ENCODE results near the gene SAT1. TPM values are rescaled to one million over a fixed set of nuclear protein-coding genes. Genes with fewer than 3 reads are reported as not detected.

The SAT1 gene
- total RNA-seq, 2 donors from 2014 or later, result 154 to 192 TPM

DNA sequence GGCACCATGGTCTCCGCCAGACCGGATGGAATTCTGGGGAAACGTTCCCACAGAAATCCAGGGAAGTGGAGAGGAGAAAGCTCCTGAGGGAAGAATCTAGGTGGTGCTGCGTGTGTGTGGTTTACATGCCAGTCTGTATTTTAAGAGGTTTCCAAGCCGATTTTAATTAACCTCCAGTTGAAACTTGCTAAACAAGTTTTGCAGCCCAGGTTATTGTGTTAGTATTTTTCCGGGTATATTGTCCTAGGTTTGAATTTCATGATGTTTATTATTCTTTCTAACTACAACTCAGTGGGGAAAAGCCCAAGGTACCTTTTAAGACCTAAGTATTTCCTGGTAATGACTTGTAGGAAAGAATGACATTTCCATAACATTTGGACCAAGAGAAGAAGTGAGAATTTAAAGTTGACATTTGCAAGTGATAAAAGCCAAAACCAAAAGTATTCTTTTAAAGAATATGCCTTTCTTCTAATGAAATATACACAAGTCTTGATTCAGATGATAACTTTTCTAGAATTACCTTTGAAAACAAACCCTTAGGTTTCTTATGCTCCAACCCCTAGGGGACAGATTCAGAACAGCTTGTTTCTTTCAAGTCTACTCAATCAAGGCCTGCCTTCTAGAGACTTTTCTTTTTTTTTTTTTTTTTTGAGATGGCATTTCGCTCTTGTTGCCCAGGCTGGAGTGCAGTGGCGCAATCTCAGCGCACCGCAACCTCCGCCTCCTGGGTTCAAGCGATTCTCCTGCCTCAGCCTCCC is 14.6 kb downstream of the SAT1 start:
- intact Hi-C loops (cut with DNase I), result no loop called here
- no peak for DNase-seq (ENCODE audit: low spot score)

DNA sequence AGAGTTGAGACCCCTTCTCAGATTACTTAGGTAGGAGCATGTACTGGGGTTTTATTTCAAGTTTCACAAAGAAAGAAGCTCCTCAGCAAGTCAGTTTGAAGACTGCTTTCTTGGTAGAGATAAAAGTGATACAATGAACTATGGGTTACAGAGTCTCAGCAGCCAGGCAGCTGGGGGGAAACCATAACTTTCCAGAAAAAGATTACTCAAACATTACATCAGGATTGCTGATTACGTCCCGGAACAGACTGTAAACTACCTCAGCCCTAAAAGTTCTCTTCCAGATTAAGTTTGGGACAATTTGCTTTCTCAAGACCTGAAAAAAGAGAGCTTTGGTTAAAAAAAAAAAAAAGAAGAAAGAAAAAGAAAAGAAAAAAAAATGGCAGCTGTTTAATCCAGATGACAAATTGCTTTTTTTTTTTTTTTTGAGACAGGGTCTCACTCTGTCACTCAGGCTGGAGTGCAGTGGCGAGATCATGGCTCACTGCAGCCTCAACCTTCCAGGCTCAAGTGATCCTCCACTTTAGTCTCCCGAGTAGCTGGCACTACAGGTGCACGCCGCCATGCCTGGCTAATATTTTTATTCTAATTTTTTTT is 16.6 kb downstream of the SAT1 start:
- intact Hi-C loops (cut with DNase I), result no loop called here
- no peak for DNase-seq (ENCODE audit: low spot score)

DNA sequence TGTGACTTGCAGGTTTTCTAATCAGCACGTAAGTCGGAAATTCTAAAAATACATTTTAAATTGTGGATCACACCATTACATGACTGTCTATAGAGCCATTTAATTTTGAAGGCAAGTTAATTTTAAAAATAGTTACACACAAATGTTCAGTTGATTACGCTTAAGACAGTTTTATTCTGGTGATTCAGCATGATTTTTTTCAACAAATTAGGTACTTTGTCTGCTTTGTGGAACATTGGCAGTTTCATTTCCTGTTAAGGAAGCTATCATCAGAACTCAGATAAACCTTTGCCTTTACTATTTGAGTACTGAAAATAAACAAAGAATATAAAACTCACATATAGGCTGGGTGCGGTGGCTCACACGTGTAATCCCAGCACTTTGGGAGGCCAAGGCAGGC is 19.5 kb downstream of the SAT1 start:
- no peak for DNase-seq (ENCODE audit: low spot score)
- intact Hi-C loops (cut with DNase I), result no loop called here

DNA sequence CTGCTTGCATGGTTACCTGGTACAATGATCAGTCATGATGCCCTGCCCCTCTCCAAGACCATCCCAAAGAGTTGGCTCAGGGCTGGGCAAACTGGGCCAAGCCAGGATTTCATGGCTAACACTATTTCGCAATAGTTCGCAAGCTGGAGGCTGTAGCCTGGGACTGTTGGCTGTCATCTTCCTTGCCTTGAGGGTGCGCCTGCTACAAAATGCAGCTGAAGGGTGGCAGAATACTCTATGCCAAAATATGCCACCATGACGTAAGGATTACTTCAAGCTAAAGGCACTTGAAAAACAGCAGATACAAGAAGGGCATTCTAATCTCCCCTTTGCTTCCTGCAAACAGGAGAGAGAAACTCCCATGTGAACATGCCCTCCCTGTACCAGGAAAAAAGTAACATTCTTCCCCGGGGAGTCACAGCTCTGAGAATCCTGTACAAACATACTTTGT is 21.0 kb downstream of the SAT1 start:
- intact Hi-C loops (cut with DNase I), result no loop called here
- DNase-seq (ENCODE audit: low spot score), result peak; percentile 74

DNA sequence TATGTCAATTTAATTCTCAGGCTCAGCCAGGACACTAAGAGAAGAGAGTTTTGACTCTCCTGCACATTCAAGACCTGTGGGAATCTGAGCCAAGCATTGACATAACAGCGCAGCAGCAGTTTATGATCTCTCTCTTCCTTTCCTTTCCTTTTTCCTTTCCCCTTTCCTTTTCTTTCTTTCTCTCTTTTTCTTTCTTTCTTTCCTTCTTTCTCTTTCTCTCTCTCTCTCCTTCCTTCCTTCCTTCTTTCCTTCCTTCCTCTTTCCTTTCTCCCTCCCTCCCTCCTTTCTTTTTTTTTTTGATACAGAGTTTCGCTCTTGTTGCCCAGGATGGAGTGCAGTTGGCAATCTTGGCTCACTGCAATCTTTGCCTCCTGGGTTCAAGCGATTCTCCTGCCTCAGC is 21.6 kb downstream of the SAT1 start:
- intact Hi-C loops (cut with DNase I), result no loop called here
- DNase-seq (ENCODE audit: low spot score), result no peak

DNA sequence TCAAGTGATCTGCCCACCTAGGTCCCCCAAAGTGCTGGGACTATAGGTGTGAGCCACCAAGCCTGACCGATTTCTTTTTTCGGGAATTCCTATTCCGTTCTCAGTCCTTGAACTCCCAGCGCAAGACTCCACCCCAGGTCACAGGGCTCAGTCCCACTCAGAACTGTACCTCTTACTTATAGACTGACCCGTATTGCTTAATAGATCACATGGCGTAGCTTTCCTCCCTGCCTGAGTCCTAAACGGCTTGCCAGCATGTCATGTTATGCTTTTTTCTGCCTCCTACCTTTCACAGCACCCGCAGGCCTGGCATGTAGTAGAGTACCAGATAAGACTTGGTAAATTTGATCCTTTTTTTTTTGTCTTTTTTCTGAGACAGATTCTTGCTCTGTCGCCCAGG is 22.4 kb downstream of the SAT1 start:
- DNase-seq (ENCODE audit: low spot score), result no peak

DNA sequence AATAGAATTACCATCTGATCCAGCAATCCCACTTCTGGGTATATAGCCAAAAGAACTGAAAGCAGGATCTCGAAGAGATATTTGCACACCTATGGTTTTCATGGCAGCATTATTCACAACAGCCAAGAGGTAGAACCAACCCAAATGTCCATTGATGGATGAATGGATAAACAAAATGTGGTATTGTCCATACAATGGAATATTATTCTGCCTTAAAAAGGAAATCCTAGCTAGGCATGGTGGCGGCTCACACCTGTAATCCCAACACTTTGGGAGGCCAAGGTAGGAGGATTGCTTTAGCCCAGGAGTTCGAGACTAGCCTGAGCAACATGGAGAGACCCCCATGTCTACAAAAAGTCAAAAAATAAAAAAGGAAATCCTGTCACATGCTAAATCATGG is 27.3 kb downstream of the SAT1 start:
- DNase-seq (ENCODE audit: low spot score), result no peak
- intact Hi-C loops (cut with DNase I), result no loop called here

More for the DNA sequence above, 22.4 kb downstream of the SAT1 start:
- intact Hi-C loops (cut with DNase I), result no loop called here

DNA sequence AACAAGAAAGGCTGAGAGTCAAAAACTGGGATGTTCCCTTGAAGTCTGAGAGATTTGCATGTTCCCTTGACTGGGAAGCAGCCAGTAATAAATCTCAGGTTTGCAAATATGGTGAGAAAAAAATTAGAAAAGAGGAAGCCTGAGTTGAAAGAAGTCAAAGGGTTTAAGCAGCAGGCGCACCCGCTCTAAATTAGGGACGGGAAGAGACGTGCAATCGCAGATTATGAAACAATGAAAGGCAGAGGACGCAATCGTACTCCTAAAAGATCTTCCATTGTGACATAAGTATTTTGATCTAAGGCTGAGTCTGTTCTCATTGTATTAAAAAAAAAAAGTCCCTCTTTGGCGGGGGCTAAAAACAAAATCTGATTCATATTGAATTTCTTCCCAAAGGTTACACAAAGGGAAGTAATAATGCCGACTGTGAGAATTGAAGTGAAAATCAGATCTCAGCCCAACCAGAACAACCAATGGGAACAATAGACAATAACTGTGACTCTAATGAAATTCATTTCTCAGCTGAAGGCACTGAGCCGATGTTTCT is 28.2 kb downstream of the SAT1 start:
- intact Hi-C loops (cut with DNase I), result no loop called here
- DNase-seq (ENCODE audit: low spot score), result no peak

DNA sequence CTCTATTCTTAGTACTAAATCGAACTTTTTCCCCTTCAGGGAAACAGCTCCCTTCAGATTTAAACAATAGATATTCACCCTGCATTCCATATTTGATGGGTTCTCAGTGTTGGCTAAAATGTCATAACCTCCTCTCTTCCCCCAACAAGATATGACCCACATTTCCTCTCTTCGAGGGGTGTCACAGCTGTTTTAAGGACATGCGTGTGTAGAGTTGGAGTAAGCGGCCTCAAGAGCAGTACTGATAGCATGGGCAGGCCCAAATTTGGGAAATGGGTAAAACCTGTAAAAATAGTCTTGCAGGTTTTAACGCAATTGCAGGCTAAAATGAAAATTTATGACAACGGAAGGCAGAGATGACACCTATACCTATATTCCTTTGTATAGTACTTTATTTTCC is 28.7 kb downstream of the SAT1 start:
- intact Hi-C loops (cut with DNase I), result no loop called here
- no peak for DNase-seq (ENCODE audit: low spot score)

DNA sequence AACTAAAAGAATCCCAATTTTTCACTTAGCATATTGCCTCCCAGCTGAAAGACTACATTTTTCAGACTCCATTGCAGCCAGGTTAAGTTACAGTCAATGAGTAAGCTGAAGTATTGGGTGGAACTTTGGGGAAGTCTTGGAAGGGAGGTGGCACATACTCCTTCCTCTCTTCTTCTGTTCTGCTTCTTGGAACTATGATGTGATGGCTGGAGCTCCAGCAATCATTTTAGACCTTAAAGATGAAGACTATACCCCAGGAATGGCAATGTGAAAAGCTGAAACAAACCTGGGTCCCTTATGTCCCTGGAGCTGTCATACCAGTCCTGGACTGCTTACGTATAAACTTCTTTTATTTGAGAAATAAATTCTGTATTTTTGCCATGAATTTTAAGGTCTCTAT is 30.8 kb downstream of the SAT1 start:
- intact Hi-C loops (cut with DNase I), result no loop called here
- no peak for DNase-seq (ENCODE audit: low spot score)

DNA sequence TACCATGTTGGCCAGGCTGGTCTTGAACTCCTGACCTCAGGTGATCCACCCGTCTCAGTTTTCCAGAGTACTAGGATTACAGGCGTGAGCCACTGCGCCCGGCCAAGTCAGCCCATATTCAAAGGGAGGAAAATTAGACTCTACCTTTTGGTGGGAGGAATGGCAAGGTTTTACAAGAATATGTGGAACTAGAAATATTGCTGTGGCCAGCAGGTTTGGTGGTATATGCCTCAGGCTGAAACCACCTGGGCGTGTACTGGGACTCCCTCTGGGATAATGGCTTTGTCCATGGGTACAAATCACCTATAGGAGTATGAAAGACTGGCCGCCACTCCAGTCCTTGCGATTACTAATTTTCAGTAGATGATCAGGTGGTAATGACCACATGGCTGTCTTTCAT is 32.4 kb downstream of the SAT1 start:
- DNase-seq (ENCODE audit: low spot score), result no peak
- intact Hi-C loops (cut with DNase I), result no loop called here

DNA sequence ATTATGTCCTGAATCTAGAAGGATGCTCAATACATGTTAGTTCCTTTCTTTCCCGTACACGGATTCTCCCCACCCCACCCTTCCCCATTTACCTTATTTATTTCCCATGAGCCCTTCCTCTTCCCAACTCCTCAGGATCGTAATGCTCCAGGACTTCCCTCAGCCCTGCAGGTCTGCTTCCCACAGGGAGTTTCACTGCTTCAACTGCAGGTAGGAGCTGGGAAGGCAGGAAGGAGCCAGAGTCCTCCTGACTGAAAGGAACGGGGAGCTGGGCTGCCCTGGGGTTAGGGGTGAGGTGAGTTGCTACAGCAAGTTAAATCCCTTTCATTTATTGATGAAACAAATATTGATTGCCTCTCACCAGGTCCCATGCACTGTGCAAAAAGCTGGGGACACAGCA is 33.2 kb downstream of the SAT1 start:
- DNase-seq (ENCODE audit: low spot score), result no peak
- intact Hi-C loops (cut with DNase I), result no loop called here

DNA sequence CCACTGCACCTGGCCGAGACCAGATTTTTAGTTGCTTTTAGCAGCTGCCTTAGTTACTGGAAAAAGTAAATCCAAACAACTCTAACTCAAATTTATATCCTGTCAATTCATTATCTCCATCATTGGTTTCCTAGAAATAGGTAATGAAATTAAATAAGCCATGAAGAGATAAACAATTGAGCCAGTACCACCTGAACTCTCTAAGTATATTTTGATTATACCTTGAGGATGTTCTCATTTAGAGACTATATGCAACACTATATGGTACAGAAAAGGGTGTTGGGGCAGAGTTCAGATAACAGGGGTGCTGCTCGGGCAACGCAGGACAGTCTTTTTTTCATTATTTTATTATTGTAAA is 35.0 kb downstream of the SAT1 start:
- no peak for DNase-seq (ENCODE audit: low spot score)
- intact Hi-C loops (cut with DNase I), result no loop called here

DNA sequence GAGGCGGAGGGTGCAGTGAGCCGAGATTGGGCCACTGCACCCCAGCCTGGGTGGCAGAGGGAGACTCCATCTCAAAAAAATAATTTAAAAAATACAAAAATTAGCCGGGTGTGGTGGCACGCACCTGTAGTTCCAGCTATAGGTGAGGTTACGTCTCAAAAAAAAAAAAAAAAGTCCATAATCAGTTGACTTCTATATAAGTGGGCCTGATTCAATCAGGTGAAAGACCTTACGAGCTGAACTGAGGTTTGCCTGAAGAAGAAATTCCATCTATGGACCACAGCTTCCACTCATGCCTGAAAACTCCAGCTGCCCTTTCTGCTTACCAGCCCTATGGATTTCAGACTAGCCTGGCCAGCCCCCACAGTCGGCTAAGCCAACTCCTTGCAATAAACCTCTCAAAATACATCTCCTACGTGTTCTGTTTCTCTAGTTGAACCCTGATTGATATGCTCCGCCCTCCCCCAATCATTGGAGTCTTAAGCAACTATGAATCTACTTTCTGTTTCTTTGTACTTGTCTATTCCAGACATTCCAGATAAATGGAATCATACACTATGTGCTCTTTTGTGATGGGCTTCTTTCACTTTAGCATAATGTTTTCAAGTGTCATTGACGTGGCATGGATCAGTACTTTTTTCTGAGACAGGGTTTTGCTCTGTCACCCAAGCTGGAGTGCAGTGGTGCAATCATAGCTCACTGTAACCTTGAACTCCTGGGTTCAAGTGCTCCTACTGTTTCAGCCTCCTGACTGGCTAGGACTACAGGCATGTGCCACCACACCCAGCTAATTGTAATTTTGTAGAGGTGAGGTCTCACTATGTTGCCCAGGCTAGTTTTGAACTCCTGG is 36.6 kb downstream of the SAT1 start:
- no peak for DNase-seq (ENCODE audit: low spot score)

DNA sequence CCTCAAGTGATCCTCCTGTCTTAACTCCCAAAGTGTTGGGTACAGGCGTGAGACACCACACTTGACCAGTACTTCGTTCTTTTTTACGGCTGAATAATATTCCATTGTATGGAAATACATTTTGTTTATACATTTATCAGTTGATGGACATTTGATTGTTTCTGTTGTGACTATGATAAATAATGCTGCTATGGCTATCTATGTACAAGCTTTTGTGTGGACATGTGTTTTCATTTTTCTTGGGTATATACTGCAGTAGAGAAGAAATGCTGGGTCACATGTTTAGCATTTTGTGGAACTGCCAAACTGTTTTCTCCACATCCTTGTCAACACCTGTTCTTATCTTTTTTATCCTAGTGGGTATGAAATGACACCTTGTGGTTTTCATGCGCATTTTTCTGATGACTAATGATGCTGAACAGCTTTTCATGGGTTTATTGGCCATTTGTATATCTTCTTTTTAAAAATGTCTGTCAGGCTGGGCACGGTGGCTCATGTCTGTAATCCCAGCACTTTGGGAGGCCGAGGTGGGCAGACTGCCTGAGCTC is 37.3 kb downstream of the SAT1 start:
- DNase-seq (ENCODE audit: low spot score), result no peak
- intact Hi-C loops (cut with DNase I), result no loop called here

More for the DNA sequence above, 36.6 kb downstream of the SAT1 start:
- intact Hi-C loops (cut with DNase I), result no loop called here

DNA sequence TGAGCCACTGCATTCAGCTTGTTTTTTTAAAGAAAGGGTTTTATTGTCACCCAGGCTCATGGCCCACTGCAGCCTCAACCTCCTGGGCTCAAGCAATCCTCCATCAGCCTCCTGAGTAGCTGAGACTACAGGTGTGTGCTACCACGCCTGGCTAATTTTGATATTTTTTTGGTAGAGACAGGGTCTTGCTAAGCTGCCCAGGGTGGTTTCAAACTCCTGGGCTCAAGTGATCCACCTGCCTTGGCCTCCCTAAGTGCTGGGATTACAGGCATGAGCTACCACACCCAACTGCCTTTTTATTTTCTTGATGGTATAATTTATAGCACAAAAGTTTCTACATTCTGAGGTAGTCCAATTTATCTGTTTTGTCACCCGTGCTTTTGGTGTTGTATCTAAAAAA is 38.9 kb downstream of the SAT1 start:
- DNase-seq (ENCODE audit: low spot score), result no peak
- intact Hi-C loops (cut with DNase I), result no loop called here

DNA sequence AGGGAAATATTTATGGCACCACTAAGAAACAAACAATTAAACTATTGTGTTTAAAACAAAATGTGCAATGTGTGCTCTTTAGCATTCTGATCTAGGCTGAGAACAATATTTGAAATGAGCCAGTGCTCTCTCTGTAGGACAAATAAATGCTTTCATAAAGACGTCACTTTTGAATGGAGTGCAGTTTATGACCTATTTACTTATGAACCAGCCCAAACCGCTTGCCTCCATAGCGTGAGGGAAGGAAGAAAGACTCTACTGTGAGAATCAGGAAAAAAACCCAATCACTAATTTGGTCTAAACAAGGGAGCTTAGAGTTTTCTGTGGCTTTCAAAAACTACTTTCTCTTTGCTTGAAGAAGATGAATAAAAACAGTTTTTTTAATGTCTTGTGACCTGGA is 39.4 kb downstream of the SAT1 start:
- intact Hi-C loops (cut with DNase I), result no loop called here
- DNase-seq (ENCODE audit: low spot score), result no peak

DNA sequence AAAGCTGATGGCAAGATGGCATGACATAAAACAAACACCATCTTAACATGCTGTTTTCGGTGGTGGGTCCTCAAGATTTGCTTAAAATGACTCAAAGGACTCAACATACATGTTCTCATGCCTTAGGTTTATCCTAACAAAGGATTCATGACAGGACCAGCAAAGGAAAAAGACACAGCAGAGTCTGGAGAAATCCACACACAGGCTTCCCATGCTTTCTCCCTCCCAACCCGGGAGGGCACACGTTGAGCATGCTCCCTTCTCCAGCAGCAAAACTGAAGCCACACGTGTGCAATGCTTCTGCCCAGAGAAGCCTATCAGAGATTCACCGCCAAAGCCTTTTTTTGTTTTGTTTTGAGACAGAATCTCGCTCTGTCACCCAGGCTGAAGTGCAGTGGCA is 39.9 kb downstream of the SAT1 start:
- intact Hi-C loops (cut with DNase I), result no loop called here
- DNase-seq (ENCODE audit: low spot score), result no peak

DNA sequence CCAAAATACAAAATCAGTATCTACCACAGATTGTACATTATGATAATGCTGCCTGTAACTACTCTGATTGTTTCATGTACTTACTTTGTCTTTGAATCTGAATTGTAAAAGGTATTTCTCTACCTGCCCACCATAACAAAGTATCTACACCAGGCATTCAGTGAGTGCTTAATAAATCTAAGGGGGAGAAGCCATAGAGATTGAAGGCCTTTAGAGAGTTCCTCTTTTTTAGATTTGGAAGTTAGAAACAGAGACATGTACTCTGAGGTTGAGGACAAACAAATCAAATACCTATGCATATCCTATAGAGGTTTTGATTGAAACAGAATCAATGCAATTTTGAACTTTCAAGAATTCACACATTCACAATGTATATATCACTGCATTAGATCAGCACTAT is 42.7 kb downstream of the SAT1 start:
- DNase-seq (ENCODE audit: low spot score), result no peak
- intact Hi-C loops (cut with DNase I), result no loop called here

DNA sequence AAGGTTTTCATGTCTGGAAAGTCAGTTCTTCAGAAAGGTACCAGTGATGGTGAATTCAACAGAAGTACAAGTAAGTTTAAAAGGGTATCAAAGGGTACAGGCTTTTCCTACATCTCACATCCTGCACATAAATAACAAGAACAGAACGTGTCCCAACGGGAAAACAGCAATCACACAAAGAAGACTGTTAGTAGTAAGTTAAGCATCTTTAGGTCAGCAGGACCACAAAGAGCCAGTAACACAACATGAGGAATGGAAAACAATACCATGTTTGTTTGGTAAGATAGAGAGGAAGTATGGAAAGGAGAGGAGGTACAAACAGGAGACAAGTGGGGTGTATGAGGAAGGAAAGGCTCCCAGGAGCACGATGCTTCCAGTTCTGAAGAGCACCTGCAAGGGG is 43.2 kb downstream of the SAT1 start:
- intact Hi-C loops (cut with DNase I), result no loop called here
- DNase-seq (ENCODE audit: low spot score), result no peak
